OCI-LY3 (cell line): ENCODE data around the gene HOXC9.

ENCODE experiments used
- H2AFZ ChIP-seq: fragments of 200-600, 300-600 bp; shearing (Covaris generic); 2 replicates; pipeline ENCODE4 v1.6.0; 2014; ENCODE audit warnings: antibody characterized with exemption, low read depth, low read length
- H3K27ac ChIP-seq: fragments of 200-600, 300-600 bp; sonication (generic); 2 replicates; pipeline ENCODE4 v1.5.1; 2014; ENCODE audit warnings: mild to moderate bottlenecking, low read length, moderate library complexity, mixed read lengths
- H3K27me3 ChIP-seq: fragments of 200-600, 300-600 bp; sonication (generic); 2 replicates; pipeline ENCODE4 v1.6.1; 2014; ENCODE audit warnings: low read depth, low read length, mixed read lengths
- H3K36me3 ChIP-seq: fragments of 200-600, 300-600 bp; sonication (generic); replicated peaks from 2 replicates; pipeline ENCODE3; 2014; ENCODE audit warnings: low read depth, low read length, mixed read lengths
- H3K4me1 ChIP-seq: fragments of 300-600, 200-600 bp; sonication (generic); 2 replicates; pipeline ENCODE4 v1.6.1; 2014; ENCODE audit warnings: low read length, mixed read lengths
- H3K4me2 ChIP-seq: fragments of 200-600, 300-600 bp; sonication (generic); 2 replicates; pipeline ENCODE4 v1.6.1; 2014; ENCODE audit warnings: low read length, mixed read lengths
- H3K4me3 ChIP-seq: fragments of 300-600, 200-600 bp; sonication (generic); 2 replicates; pipeline ENCODE4 v1.5.1; 2014; ENCODE audit warnings: antibody characterized with exemption, mild to moderate bottlenecking, low read length, moderate library complexity
- H3K79me2 ChIP-seq: fragments of 300-600, 200-600 bp; shearing (Covaris generic); 2 replicates; pipeline ENCODE4 v1.6.1; 2014; ENCODE audit warnings: mild to moderate bottlenecking, low read length, mixed read lengths
- H3K9ac ChIP-seq: fragments of 300-600, 200-600 bp; shearing (Covaris generic); 2 replicates; pipeline ENCODE4 v1.6.0; 2014; ENCODE audit warnings: mild to moderate bottlenecking, low read length, moderate library complexity
- H3K9me3 ChIP-seq: fragments of 200-600, 300-600 bp; shearing (Covaris generic); 2 replicates; pipeline ENCODE4 v1.6.1; 2014; ENCODE audit warnings: low read length, mixed read lengths; ENCODE audit not compliant: insufficient read depth
- H4K20me1 ChIP-seq: fragments of 200-600, 300-600 bp; sonication (generic); 2 replicates; pipeline ENCODE4 v1.6.1; 2016; ENCODE audit warnings: low read length, mixed read lengths; ENCODE audit not compliant: insufficient read depth
- CTCF ChIP-seq: fragments of 200-600, 300-600 bp; sonication (generic); IDR thresholded peaks from 2 replicates; pipeline ENCODE4 v1.5.1; 2014; ENCODE audit warnings: antibody characterized with exemption, low read length, low read depth
- EZH2phosphoT487 ChIP-seq: fragments of 200-600 bp; shearing (Covaris generic); IDR thresholded peaks from 2 replicates; pipeline ENCODE4 v1.6.1; 2018; ENCODE audit warnings: antibody characterized with exemption, mixed run types, low read depth

Gene HOXC9

DNA sequence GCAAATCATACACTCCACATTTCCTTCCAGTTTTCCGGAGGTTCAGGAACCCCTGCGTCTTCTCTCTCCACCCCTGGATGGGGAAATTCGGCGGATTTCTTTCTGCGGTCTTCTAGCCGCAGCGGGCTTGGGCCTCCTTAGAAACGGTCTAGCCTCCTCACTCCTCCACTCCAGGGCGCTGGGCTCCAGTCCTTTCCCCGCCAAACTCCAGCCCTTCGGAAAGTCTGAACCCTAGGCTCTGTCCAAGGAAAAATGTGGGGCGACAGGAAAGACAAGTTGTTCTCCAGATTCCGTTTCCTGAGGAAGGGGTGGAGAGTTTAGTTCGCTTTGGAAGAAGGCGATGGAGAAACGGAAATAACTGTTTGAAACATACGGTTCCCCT is 16.4 kb upstream of the HOXC9 start:
- H3K27ac ChIP-seq = no peak overlapping the region
- H3K27me3 ChIP-seq = no peaks in the 10 kb centered on the region
- H4K20me1 ChIP-seq = no peaks in the 10 kb centered on the region
- H3K9me3 ChIP-seq = no peaks in the 10 kb centered on the region
- peak overlapping the region; percentile 85 for H3K4me2 ChIP-seq
- no peaks in the 10 kb centered on the region for H3K36me3 ChIP-seq
- no peak overlapping the region for H3K9ac ChIP-seq
- no peak overlapping the region for H2AFZ ChIP-seq
- TF ChIP-seq CTCF = no peak
- no peak for TF ChIP-seq EZH2phosphoT487
- no peaks in the 10 kb centered on the region for H3K79me2 ChIP-seq
- H3K4me1 ChIP-seq = peaks cover 54% of the 10 kb centered on the region
- H3K4me3 ChIP-seq = peak overlapping the region; percentile 77

GRCh38 chr12:53983950-53984572 is 15.9 kb upstream of the HOXC9 start:
- Histone ChIP-seq H3K4me3 (peak overlapping the region; percentile 77), H3K79me2 (no peaks in the 10 kb centered on the region), H3K27ac (no peak overlapping the region), H3K4me1 (peaks cover 59% of the 10 kb centered on the region), H3K9ac (peak overlapping the region; percentile 65), H3K27me3 (no peaks in the 10 kb centered on the region), H3K9me3 (no peaks in the 10 kb centered on the region), H3K4me2 (peak overlapping the region; percentile 85), H2AFZ (peak overlapping the region; percentile 68; the same call in 1 of the 2 replicates), H4K20me1 (no peaks in the 10 kb centered on the region), H3K36me3 (no peaks in the 10 kb centered on the region)
- TF ChIP-seq CTCF = no peak
- no peak for TF ChIP-seq EZH2phosphoT487

- Histone ChIP-seq H3K4me2 (peak within 1 kb of the TSS; percentile 92), H3K4me3 (peak within 1 kb of the TSS; percentile 77), H2AFZ (peak within 1 kb of the TSS; percentile 86), H3K27me3 (no peaks in the 10 kb centered on the region), H3K4me1 (peaks cover 61% of the 10 kb centered on the region), H3K79me2 (no peaks in the 10 kb centered on the region), H3K27ac (no peak within 1 kb of the TSS), H3K9ac (peak within 1 kb of the TSS; percentile 65), H3K36me3 (no peaks in the 10 kb centered on the region), H4K20me1 (no peaks in the 10 kb centered on the region), H3K9me3 (no peaks in the 10 kb centered on the region)
- TF ChIP-seq EZH2phosphoT487 (no peak), CTCF (peak; percentile 77)
Measured at GRCh38 chr12:53984901-53985691, 14.9 kb upstream of the HOXC9 start, which contains the start of gene HOXC10. TSS of gene HOXC10 (plus strand) at chr12:53985146. CDS start at chr12:53985260, 114 bp downstream.

DNA sequence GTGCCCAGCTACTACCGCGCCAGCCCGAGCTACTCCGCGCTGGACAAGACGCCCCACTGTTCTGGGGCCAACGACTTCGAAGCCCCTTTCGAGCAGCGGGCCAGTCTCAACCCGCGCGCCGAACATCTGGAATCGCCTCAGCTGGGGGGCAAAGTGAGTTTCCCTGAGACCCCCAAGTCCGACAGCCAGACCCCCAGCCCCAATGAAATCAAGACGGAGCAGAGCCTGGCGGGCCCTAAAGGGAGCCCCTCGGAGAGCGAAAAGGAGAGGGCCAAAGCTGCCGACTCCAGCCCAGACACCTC is 14.3 kb upstream of the HOXC9 start:
- Histone ChIP-seq H3K79me2 (no peaks in the 10 kb centered on the region), H3K4me2 (no peak overlapping the region), H3K27me3 (0 out of 2 replicates have a peak, but pooled peaks cover 2% of the 10 kb centered on the region), H3K9me3 (no peaks in the 10 kb centered on the region), H3K36me3 (no peaks in the 10 kb centered on the region), H4K20me1 (no peaks in the 10 kb centered on the region), H3K27ac (no peak overlapping the region), H3K4me3 (no peak overlapping the region), H3K4me1 (peaks cover 61% of the 10 kb centered on the region), H2AFZ (no peak overlapping the region), H3K9ac (no peak overlapping the region)
- TF ChIP-seq EZH2phosphoT487 = no peak
- TF ChIP-seq CTCF = no peak
